Measurements from ENCODE around the gene SPAM1.

The SPAM1 gene

GRCh38 chr7:123975084-123975483 is 50.0 kb downstream of the SPAM1 start:
- no peak overlapping the region for H3K27ac ChIP-seq
- TF ChIP-seq CTCF (IDR thresholded peaks at IDR 0.05) (no peak), ZFX (IDR thresholded peaks at IDR 0.05; ENCODE audit: borderline replicate concordance) (no peak)

DNA sequence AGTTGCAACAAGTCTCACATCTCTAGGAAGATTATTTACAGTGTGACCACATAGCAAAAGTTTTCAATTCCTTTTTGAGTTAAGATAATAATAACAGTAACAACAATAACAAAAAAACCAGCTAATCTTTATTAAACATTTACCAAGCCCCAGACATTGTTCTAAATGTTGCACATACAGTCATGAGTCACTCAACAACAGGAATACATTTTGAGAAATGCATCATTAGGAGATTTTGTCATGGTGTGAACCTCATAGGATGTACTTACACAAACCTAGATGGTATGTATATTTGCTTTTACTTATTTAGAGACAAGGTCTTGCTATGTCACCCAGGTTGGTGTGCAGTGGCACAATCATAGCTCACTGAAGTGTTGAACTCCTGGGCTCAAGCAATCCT is 52.0 kb downstream of the SPAM1 start:
- H3K27ac ChIP-seq: no peak overlapping the region
- TF ChIP-seq CTCF (IDR thresholded peaks at IDR 0.05) (no peak), ZFX (IDR thresholded peaks at IDR 0.05; ENCODE audit: borderline replicate concordance) (no peak)

DNA sequence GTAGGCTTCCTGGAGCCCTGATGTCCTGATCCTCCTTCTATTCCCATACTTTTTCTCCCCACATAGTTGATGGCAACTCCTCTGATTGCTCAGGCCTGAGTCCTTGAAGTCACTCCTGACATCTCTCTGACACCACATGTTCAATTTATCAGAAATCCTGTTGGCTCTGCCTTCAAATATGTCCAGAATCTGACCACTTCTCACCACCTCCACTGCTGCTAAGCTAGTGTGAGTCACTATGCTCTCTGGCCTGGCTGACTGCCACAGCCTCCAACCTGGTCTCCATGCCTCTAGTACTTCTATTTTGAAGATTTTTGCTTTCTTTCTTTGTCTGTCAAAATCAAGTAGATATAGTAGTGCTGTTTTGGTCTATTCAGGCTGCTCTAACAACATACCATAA is 54.8 kb downstream of the SPAM1 start:
- no peak for TF ChIP-seq CTCF (IDR thresholded peaks at IDR 0.05)
- TF ChIP-seq ZFX (IDR thresholded peaks at IDR 0.05; ENCODE audit: borderline replicate concordance): no peak
- H3K27ac ChIP-seq: no peak overlapping the region

DNA sequence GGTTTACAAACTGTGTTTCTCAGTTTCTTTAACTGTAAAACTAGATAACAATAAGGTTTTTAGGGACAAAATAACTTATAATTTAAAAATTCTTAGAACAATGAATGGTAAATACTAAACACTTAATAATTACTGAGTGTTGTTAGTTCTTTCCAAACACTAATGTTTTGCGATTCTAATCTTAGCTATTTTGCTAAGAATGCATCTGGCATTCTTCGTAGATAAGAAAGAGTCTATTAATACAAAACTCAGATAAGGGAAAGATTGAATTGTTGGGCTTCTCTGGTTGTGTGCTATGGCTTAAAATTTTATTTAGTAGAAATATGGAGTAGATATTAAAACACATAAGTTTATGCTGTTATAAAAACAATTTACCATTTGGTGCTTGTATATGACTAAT is 62.4 kb downstream of the SPAM1 start:
- TF ChIP-seq CTCF (IDR thresholded peaks at IDR 0.05) (no peak), ZFX (IDR thresholded peaks at IDR 0.05; ENCODE audit: borderline replicate concordance) (no peak)

DNA sequence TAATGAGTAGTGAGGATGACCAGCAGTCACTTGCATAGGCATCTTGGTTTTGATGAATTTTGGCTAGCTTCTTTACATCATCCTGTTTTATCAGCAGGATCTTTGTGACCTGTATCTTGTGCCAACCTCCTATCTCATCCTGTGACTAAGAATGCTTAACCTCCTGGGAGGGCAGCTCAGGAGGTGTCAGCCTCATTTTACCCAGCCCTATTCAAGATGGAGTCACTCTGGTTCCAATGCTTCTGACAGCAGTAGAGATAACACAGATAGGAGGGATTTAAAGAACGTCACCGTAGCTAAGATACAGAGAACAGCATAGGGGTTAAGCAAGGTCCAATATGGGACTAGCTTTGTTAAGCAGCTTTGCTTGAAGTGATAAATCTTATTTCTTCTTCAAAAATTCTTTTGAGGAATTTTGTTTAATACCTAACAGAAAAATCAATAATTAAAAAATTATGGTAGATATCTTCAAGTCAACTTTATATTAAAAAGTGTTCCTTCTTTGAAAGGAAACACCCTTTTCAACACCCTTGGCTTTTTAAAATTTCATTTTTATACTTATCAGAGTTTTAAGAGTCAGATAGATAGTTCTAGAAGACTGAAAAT is 68.0 kb downstream of the SPAM1 start:
- TF ChIP-seq ZFX (IDR thresholded peaks at IDR 0.05; ENCODE audit: borderline replicate concordance) (no peak), CTCF (IDR thresholded peaks at IDR 0.05) (no peak)

More for the DNA sequence above, 62.4 kb downstream of the SPAM1 start:
- no peak overlapping the region for H3K27ac ChIP-seq

DNA sequence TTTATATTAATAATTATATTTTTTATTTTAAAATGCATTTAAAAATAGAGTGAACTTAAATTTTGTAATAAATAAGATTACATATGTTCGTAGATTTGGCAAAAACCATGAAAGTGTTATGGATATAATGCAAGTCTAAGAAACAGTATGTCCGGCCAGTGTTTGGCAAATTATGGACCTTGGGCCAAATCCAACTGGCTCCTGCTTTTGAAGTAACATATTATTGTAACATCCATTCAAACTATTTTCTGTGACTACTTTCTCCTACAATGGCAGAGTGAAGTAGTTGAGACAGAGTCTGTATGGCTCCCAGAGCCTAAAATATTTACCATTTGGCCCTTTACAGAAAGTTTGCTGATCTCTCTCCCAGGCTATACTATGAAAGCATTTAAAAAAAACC is 69.0 kb downstream of the SPAM1 start:
- no peak for TF ChIP-seq ZFX (IDR thresholded peaks at IDR 0.05; ENCODE audit: borderline replicate concordance)
- TF ChIP-seq CTCF (IDR thresholded peaks at IDR 0.05): no peak
- H3K27ac ChIP-seq: no peak overlapping the region

More for the DNA sequence above, 68.0 kb downstream of the SPAM1 start:
- H3K27ac ChIP-seq: no peak overlapping the region

DNA sequence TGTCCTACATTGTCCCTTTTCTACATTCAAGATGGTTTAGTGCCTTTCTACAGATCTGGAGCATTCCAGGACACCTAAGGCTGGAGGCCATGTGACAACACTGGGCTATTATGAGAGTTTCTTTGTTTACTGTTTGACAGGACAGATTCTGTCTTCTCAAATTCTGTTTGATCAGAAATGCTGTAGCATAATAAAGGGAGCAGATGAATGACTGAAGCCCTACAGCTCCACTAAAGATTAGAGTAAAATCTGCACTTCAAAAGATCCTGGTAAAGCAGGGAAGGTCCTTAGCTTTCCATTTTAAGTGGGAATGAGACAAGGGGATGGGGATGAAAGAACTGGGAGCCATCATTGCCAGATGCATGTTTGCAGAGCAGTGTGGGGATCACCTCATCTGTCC is 69.4 kb downstream of the SPAM1 start:
- TF ChIP-seq CTCF (IDR thresholded peaks at IDR 0.05): no peak
- TF ChIP-seq ZFX (IDR thresholded peaks at IDR 0.05; ENCODE audit: borderline replicate concordance): no peak
- H3K27ac ChIP-seq: no peak overlapping the region
